GM12864 (cell line): Measurements from ENCODE around the gene AIRE.

Experiments used
- DNase-seq: peaks from one replicate; pipeline ENCODE4 v3.0.0-alpha.2; 2011; ENCODE audit warnings: low read depth
- H3K4me3 ChIP-seq: 2 replicates; pipeline ENCODE4 v1.5.1; 2011; ENCODE audit warnings: mild to moderate bottlenecking, low read depth, low read length, control low read depth
- TF ChIP-seq, protein P1 (sequence below): IDR thresholded peaks from 2 replicates; pipeline ENCODE4 v1.5.1; 2011; ENCODE audit warnings: low read depth, mild to moderate bottlenecking, moderate library complexity, low read length, control low read depth, inconsistent platforms; ENCODE audit errors: missing control alignments

Gene AIRE

DNA sequence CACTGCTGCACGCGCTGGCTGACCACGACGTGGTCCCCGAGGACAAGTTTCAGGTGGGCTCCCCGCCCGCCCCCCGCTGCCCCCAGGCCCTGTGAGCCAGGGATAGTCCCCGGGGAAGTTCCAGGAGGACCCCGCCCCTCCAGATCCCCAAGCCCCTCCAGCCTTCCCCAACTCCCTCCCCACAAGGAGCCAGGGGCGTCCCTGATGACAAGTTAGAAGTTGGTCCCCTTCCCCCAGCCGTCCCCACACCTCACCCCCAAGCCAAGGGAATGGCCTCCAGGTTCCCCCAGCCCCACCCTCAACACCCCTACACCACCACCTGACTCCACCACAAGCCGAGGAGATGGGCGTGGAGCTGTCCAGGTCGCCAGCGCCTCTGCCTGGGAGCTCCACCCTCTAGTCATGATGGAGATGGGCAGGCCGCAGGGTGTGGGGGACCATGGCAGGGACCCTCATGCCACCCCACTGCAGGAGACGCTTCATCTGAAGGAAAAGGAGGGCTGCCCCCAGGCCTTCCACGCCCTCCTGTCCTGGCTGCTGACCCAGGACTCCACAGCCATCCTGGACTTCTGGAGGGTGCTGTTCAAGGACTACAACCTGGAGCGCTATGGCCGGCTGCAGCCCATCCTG is 525 bp downstream of the AIRE start:
- no peak for DNase-seq
- TF ChIP-seq, protein P1, sequence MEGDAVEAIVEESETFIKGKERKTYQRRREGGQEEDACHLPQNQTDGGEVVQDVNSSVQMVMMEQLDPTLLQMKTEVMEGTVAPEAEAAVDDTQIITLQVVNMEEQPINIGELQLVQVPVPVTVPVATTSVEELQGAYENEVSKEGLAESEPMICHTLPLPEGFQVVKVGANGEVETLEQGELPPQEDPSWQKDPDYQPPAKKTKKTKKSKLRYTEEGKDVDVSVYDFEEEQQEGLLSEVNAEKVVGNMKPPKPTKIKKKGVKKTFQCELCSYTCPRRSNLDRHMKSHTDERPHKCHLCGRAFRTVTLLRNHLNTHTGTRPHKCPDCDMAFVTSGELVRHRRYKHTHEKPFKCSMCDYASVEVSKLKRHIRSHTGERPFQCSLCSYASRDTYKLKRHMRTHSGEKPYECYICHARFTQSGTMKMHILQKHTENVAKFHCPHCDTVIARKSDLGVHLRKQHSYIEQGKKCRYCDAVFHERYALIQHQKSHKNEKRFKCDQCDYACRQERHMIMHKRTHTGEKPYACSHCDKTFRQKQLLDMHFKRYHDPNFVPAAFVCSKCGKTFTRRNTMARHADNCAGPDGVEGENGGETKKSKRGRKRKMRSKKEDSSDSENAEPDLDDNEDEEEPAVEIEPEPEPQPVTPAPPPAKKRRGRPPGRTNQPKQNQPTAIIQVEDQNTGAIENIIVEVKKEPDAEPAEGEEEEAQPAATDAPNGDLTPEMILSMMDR, result no peak
- H3K4me3 ChIP-seq, result no peak overlapping the region

DNA sequence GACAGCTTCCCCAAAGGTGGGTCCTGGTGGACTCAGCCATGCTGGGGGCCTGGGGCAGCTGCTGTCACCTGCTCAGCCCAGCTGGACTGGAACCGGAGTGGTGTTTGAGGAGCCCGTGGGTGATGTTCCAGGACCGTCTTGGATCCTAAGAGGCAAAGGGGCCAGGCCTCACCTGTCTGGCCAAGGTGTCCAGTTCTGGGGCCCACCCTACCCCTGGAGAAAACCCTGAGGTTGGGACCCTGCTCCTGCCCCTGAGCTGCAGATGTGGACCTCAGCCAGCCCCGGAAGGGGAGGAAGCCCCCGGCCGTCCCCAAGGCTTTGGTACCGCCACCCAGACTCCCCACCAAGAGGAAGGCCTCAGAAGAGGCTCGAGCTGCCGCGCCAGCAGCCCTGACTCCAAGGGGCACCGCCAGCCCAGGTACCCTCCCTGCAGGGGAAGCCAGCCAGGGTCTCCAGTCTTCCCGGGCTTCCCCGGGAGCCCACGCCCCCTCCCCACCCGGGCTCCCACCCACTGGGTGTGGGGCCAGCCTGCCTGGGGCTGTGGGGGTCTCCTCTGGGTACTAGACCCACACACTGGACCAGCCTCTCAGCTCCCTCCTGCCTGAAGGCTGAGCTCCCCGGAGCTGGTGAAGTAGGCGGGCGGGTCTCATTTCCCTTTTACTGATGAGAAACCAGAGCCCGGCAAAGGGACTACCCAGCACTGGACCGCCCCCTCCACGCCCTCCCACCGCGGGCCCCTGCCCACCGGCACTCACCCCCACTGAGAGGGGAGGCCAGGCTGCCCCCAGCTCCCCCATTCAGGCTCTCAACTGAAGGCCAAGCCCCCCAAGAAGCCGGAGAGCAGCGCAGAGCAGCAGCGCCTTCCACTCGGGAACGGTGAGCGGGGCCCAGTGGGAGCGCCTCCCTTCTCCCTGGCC is 1.3 kb downstream of the AIRE start:
- DNase-seq, result no peak
- TF ChIP-seq, protein P1, result no peak
- H3K4me3 ChIP-seq, result no peak overlapping the region

DNA sequence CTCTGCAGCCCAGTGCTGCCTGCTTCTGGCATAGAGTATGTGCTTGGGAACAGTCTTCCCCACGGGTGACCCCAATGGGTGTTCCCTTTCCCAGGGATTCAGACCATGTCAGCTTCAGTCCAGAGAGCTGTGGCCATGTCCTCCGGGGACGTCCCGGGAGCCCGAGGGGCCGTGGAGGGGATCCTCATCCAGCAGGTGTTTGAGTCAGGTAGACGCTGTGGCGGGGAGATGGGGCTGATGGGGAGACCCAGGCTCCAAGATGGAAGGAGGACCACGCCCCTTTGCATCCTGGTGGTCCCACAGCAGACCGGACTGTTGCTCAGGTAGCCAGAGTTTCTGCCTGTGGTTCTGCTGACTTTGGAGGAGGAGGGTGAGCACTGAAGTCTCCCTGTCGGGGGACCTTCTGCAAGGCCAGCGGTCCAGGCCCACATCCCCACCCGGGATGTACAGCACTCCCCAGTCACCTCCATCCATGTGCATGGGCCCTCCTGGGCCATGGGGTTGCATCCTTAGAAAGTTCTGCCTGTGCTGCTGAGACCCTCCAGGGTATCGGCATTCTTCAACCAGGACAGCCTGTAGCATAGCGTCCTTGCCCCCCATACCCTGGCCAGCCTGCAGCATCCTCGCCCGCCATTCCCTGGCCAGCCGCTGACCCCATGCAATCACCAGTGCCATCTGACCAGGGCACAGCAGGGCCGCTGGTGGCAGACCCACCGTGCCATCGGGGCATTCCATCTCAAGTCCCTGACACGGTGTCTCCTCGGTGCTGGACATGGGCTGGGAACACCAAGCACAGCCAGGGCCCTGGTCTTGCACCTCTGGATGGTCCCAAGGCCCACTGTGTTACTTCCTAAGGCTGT is 2.8 kb downstream of the AIRE start:
- DNase-seq, result no peak
- H3K4me3 ChIP-seq, result no peak overlapping the region
- TF ChIP-seq, protein P1, result no peak

DNA sequence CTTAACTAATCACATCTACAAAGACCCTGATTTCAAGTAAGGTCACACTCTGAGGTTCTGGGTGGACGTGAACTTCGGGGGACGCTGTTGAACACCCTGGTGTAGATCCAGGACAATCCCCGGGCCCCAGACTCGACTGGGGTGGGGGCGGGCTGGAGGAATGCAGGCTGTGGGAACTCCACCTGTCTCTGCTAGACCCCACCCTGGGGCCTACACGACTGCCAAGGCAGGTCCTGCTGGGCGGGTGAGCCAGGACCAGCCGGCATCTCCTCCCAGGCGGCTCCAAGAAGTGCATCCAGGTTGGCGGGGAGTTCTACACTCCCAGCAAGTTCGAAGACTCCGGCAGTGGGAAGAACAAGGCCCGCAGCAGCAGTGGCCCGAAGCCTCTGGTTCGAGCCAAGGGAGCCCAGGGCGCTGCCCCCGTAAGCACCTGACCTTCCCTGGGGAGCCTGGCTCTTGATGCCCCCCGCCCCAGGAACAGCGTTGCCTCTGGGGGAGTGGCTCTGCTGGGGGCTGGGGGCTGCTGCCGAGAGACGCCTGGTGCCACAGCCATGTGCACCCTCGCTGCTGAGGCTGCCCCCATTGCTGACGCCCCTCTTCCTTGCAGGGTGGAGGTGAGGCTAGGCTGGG is 3.8 kb downstream of the AIRE start:
- H3K4me3 ChIP-seq, result no peak overlapping the region
- DNase-seq, result no peak

DNA sequence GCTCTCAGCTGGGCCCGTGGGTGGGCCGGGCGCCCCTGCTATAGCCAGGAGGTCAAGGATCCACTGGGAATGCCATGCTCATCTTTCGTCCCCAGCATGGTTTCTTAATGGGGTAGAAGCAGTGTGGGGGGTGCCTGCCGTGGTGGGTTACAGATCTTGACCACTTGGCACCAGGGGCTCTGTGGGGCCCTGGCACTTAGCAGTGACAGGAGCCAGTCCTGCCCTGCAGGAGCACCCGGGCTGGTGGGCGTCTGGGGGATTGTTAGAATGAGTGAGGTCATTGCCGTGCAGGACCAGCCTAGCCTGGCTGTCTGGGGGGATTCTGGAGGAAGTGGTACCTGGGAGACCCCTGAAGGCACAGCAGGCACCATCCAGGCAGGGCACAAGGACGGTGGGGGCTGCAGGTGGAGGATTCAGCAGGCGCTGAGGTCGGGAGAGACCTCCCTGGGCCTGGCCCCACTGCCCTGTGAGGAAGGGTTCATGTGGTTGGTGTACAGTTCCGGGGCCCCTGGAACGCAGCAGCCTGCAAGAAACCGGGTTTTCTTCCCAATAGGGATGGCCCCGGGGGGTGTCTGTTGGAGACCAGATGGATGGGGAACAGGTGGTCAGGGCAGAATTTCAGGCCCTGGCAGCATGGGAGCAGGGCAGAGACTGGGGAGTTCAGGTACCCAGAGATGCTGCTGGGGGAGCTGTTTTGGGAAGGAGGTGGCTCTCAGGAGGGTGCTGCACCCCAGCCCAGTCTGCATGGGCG is 4.8 kb downstream of the AIRE start:
- no peak for DNase-seq
- TF ChIP-seq, protein P1, result no peak
- H3K4me3 ChIP-seq, result no peak overlapping the region

More for the DNA sequence above, 3.8 kb downstream of the AIRE start:
- TF ChIP-seq, protein P1, result no peak
